Measurements from ENCODE around the gene PEX11G. TPM values are rescaled to one million over a fixed set of nuclear protein-coding genes. Genes with fewer than 3 reads are reported as not detected.

Gene PEX11G
- total RNA-seq, 4 donors from 2014 or later: 1.0 to 3.1 (median 1.9) TPM

DNA sequence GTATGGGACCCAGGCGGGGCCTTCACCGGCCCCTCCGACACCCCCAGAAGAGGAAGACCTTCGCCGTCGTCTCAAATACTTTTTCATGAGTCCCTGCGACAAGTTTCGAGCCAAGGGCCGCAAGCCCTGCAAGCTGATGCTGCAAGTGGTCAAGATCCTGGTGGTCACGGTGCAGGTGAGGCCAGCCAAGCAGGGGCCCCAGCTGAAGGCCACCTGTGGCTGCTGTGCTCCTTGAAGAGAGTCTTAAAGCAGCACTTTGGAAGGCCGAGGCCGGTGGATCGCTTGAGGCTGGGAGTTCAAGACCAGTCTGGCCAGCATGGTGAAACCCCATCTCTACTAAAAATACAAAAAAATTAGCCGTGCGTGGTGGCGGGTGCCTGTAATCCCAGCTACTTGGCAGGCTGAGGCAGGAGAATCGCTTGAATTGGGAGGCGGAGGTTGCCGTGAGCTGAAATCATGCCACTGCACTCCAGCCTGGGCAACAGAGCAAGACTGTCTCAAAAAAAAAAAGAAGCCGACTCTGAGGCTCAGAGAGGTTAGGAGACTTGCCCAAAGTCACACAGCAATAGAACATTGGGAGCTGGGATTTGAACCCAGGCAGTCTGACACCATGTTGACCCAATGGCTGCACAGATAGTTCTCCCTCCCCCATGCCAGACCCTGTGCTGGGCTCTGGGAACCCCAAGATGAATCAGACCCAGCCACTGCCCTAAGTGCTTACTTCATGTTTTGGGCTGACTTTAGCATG is 36.3 kb upstream of the PEX11G start:
- no peaks in the 10 kb centered on the region for H3K9me3 ChIP-seq
- no peak for ATAC-seq
- TF ChIP-seq EP300 (IDR thresholded peaks at IDR 0.05): no peak
- TF ChIP-seq, protein P1, sequence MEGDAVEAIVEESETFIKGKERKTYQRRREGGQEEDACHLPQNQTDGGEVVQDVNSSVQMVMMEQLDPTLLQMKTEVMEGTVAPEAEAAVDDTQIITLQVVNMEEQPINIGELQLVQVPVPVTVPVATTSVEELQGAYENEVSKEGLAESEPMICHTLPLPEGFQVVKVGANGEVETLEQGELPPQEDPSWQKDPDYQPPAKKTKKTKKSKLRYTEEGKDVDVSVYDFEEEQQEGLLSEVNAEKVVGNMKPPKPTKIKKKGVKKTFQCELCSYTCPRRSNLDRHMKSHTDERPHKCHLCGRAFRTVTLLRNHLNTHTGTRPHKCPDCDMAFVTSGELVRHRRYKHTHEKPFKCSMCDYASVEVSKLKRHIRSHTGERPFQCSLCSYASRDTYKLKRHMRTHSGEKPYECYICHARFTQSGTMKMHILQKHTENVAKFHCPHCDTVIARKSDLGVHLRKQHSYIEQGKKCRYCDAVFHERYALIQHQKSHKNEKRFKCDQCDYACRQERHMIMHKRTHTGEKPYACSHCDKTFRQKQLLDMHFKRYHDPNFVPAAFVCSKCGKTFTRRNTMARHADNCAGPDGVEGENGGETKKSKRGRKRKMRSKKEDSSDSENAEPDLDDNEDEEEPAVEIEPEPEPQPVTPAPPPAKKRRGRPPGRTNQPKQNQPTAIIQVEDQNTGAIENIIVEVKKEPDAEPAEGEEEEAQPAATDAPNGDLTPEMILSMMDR (IDR thresholded peaks at IDR 0.05): no peak
- TF ChIP-seq POLR2A (IDR thresholded peaks at IDR 0.05): no peak
- no peak for TF ChIP-seq POLR2AphosphoS5 (IDR thresholded peaks at IDR 0.05)
- H3K4me1 ChIP-seq: peaks cover 3 to 28% (median 15%) of the 10 kb centered on the region in 3 donors
- no peak overlapping the region for H3K4me3 ChIP-seq
- 94 to 100% methylated on average over 3 to 12 of the region's 20 CpGs for WGBS, 2 donors (ENCODE audit: low coverage in 1 of 2)
- no peaks in the 10 kb centered on the region for H3K27me3 ChIP-seq
- peaks cover 0 to 72% of the 10 kb centered on the region in 2 donors for H3K36me3 ChIP-seq
- H3K27ac ChIP-seq: no peak overlapping the region

DNA sequence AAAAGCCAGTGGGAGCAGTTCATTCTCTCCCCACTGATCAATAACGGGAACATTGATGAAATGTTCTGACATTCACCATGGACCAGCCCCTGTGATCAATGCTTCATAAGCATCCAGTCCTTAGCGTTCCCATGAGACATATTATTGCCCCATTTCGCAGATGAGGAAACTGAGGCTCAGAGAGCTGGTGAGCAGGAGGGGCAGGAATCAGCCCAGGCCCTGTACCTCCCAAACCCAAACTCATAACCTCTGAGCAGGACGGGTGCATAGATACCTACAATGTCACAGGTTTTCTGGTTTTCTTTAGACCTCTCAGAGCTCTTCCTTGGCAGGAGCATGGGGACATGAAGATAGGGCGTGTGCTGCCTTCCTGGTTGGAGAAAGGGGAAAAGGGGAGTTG is 35.7 kb upstream of the PEX11G start:
- Histone ChIP-seq H3K27me3 (no peaks in the 10 kb centered on the region), H3K9me3 (no peaks in the 10 kb centered on the region), H3K4me1 (peaks cover 3 to 28% (median 15%) of the 10 kb centered on the region in 3 donors), H3K36me3 (peaks cover 0 to 72% of the 10 kb centered on the region in 2 donors), H3K4me3 (no peak overlapping the region), H3K27ac (no peak overlapping the region)
- WGBS, 2 donors (ENCODE audit: low coverage in 1 of 2): 100% methylated on average over 1 to 2 of the region's 5 CpGs
- no peak for ATAC-seq
- TF ChIP-seq EP300 (IDR thresholded peaks at IDR 0.05) (no peak), POLR2AphosphoS5 (IDR thresholded peaks at IDR 0.05) (no peak), POLR2A (IDR thresholded peaks at IDR 0.05) (no peak)
- TF ChIP-seq, protein P1 (IDR thresholded peaks at IDR 0.05): no peak

DNA sequence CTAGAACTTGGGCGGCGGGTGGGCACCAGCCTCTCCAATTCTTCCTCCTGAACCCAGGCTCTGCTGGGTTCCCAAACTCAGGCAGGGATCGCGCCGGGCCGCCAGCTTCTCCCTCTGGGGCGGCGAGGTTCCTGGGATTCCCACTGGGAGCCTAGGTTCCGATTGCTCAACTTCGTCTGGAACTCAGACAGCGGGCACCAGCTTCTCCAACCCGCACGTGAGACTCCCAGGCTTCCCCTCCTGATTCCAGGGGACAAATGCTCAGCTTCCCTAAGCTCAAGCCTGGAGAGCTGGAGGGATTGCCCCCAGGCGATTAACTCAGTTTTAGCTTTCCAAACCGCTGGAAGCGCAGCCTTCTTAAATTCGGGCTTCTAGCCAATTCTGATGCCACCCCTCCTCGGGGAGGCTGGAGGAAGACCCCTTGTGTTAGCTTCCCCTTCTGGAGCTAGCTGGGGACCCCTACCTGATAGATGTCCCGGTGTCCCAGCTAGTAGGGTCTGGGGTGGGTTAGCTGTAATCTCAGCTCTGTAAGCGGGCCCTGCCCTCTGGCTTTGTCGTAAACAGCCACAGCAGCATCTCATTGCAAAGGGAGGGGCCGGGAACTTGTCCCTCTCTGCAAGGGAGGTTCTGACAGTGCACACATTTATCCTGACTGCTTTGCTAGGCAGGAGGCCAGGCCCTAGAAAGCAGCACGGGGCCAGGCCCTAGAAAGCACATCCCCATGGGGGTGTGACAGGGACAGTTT is 34.3 kb upstream of the PEX11G start:
- Histone ChIP-seq H3K27ac (peak overlapping the region; percentile 7 to 83 (median 76)), H3K9me3 (no peaks in the 10 kb centered on the region), H3K4me3 (peak overlapping the region; percentile 62 to 91), H3K27me3 (no peaks in the 10 kb centered on the region), H3K36me3 (peaks cover 0 to 66% of the 10 kb centered on the region in 2 donors), H3K4me1 (peaks cover 3 to 30% (median 15%) of the 10 kb centered on the region in 3 donors)
- TF ChIP-seq POLR2A (IDR thresholded peaks at IDR 0.05): no peak
- TF ChIP-seq, protein P1 (IDR thresholded peaks at IDR 0.05): no peak
- no peak for TF ChIP-seq POLR2AphosphoS5 (IDR thresholded peaks at IDR 0.05)
- TF ChIP-seq EP300 (IDR thresholded peaks at IDR 0.05): no peak
- WGBS, 2 donors (ENCODE audit: low coverage in 1 of 2): 0% methylated on average over 1 to 3 of the region's 23 CpGs
- ATAC-seq: peak; percentile 16

DNA sequence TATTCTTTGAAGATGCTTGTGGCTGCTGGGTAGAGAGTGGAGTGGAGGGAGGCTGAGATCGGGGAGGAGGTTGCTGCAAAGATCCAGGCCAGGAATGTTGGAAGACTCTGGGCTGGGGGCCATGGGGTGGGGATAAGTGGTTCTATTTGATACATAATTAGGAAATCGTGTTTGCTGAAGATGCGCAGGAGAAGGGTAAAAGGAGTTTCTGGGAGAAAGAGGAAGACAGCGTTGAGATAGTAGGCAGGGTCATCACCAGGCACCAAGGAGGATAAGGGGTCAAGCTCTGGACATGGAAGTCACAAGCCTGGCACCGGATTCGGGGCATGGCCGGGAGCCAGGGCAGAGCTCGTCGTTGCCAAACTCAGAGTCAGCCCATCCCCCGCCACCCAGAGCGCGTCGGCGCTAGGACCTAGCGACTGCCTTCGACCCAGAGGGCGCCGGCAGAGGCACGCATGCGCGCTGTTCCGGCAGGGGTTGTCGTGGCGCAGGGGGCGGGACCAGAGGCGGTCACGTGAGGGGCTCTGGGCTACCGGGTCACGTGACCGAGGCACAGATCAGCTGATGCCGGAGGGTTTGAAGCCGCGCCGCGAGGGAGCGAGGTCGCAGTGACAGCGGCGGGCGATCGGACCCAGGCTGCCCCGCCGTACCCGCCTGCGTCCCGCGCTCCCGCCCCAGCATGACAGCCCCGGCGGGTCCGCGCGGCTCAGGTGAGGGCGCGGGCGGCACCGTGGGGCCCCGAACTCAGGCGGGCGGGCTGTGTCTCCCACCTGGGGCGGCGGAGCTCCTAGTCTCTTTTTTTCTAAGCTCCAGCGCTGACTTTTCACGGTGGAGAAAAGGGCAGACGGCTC is 33.5 kb upstream of the PEX11G start, which contains the start of gene MCOLN1:
Gene MCOLN1, plus strand, starts transcription at position 553 of the 851 bp plus-strand sequence. Its CDS starts 127 bp downstream, at position 680.
- ATAC-seq: peak; percentile 95
- peak; percentile 68 to 87 for TF ChIP-seq POLR2A (IDR thresholded peaks at IDR 0.05)
- TF ChIP-seq, protein P1 (IDR thresholded peaks at IDR 0.05): peak in 2 of 4 experiments; percentile 5 to 22
- no peak for TF ChIP-seq EP300 (IDR thresholded peaks at IDR 0.05)
- TF ChIP-seq POLR2AphosphoS5 (IDR thresholded peaks at IDR 0.05): peak; percentile 83
- WGBS, 2 donors (ENCODE audit: low coverage in 1 of 2): 0% methylated on average over 3 to 7 of the region's 65 CpGs
- H3K4me1 ChIP-seq: peaks cover 3 to 38% (median 17%) of the 10 kb centered on the region in 3 donors
- H3K27ac ChIP-seq: peak within 1 kb of the TSS; percentile 7 to 83 (median 76)
- H3K27me3 ChIP-seq: no peaks in the 10 kb centered on the region
- H3K4me3 ChIP-seq: peak within 1 kb of the TSS; percentile 62 to 91
- H3K36me3 ChIP-seq: peaks cover 0 to 64% of the 10 kb centered on the region in 2 donors
- no peaks in the 10 kb centered on the region for H3K9me3 ChIP-seq

All from gastroesophageal sphincter (tissue), 4 donors.